NB4 (cell line): Measurements from ENCODE around the gene SYT10.
"Not testable (repeated sequence)": the region's sequence is repeated elsewhere in the genome, so short reads cannot be mapped to it uniquely, and the experiment has no call there.

ENCODE experiments used
- DNase-seq: peaks from one replicate; pipeline ENCODE4 v3.0.0; 2010; ENCODE audit warnings: low read depth
- H3K4me3 ChIP-seq: one replicate; pipeline ENCODE4 v1.5.1; 2011; ENCODE audit warnings: mild to moderate bottlenecking, low read depth, low read length, moderate library complexity
- MAX ChIP-seq: IDR thresholded peaks from 2 replicates; pipeline ENCODE4 v1.6.1; 2011; ENCODE audit warnings: low read depth, low read length
- MYC ChIP-seq: IDR thresholded peaks from 2 replicates; pipeline ENCODE4 v1.6.1; 2011; ENCODE audit warnings: low read depth, low read length
- POLR2A ChIP-seq: IDR thresholded peaks from 2 replicates; pipeline ENCODE4 v1.6.1; 2011; ENCODE audit warnings: mild to moderate bottlenecking; ENCODE audit not compliant: insufficient read length; ENCODE audit errors: extremely low read depth
- TF ChIP-seq, protein P1 (sequence below): IDR thresholded peaks from one replicate; pipeline ENCODE4 v1.5.1; 2012; ENCODE audit warnings: low read depth, low read length

SYT10 gene

DNA sequence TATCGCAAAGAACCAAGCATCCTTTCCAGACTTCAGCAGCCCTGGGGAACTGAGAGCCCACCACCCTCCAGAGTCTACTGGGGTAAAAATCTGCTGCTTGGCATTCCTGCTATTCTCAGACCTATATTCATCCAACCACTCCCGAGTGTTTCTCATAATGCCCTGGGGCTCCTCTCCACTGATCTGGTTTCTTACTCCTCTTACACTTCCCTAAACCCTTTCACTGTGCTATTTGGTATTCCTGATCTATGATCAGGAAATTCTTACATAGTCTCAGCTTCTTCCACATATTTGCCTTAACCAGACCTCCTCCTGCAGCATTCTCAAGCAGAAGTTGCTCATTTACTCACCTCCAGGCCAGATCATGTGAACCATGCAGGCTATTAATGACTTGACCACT, 82.4 kb downstream of the SYT10 start:
- TF ChIP-seq, protein P1, sequence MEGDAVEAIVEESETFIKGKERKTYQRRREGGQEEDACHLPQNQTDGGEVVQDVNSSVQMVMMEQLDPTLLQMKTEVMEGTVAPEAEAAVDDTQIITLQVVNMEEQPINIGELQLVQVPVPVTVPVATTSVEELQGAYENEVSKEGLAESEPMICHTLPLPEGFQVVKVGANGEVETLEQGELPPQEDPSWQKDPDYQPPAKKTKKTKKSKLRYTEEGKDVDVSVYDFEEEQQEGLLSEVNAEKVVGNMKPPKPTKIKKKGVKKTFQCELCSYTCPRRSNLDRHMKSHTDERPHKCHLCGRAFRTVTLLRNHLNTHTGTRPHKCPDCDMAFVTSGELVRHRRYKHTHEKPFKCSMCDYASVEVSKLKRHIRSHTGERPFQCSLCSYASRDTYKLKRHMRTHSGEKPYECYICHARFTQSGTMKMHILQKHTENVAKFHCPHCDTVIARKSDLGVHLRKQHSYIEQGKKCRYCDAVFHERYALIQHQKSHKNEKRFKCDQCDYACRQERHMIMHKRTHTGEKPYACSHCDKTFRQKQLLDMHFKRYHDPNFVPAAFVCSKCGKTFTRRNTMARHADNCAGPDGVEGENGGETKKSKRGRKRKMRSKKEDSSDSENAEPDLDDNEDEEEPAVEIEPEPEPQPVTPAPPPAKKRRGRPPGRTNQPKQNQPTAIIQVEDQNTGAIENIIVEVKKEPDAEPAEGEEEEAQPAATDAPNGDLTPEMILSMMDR, result no peak
- TF ChIP-seq POLR2A (no peak), MYC (no peak), MAX (no peak)

DNA sequence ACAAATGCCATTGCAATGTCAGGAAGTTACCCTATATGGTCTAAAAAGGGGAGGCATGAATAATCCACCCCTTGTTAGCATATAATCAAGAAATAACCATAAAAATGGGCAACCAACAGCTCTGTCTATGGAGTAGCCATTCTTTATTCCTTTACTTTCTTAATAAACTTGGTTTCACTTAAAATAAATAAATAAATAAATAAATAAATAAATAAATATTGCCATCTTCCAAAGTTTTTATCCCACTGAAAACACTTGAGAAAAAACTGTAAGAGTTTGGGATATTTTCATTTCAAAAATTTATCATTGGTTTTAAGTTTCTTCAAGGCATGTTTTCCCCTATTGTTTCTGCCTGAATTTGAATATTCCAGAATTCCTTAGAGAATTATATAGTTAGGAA, 89.8 kb downstream of the SYT10 start:
- no peak overlapping the region for H3K4me3 ChIP-seq
- DNase-seq, result no peak
- TF ChIP-seq MAX (no peak), MYC (no peak), POLR2A (no peak)
- TF ChIP-seq, protein P1, result no peak

More for the DNA sequence above, 82.4 kb downstream of the SYT10 start:
- no peak for DNase-seq
- no peak overlapping the region for H3K4me3 ChIP-seq

DNA sequence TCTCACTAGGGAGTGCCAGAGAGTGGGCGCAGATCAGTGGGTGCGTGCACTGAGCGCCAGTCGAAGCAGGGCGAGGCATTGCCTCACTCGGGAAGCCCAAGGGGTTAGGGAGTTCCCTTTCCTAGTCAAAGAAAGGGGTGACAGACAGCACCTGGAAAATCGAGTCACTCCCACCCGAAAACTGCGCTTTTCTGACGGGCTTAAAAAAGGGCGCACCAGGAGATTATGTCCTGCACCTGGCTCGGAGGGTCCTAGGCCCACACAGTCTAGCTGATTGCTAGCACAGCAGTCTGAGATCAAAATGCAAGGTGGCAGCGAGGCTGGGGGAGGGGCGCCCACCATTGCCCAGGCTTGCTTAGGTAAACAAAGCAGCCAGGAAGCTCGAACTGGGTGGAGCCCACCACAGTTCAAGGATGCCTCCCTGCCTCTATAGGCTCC, 107.6 kb downstream of the SYT10 start:
- DNase-seq, result not testable (repeated sequence)

DNA sequence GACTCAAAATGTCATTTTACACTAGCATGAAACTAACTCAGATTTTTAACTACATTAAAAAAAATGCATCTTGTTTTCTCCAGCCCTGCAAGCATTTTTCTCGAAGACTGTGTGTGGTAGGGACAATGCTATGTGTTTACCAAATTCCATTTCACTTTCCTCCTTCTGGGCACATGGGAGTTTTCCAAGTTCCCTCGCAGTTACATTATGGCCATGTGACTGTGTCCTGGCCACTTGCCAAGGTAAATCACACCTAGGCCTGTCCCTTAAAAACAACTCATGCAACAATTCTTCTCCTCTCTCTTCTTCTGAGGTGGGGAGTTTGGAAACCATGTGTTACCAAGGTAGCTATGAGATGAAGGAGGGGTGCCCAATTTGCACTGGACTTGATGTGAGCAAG, 108.7 kb downstream of the SYT10 start:
- no peak for TF ChIP-seq MAX
- TF ChIP-seq POLR2A, result no peak
- TF ChIP-seq, protein P1, result no peak
- TF ChIP-seq MYC, result no peak
- no peak for DNase-seq

More for the DNA sequence above, 107.6 kb downstream of the SYT10 start:
- H3K4me3 ChIP-seq, result not testable (repeated sequence)

More for the DNA sequence above, 108.7 kb downstream of the SYT10 start:
- H3K4me3 ChIP-seq, result no peak overlapping the region
